ENCODE measurements around the gene ATXN7L1.

DNA sequence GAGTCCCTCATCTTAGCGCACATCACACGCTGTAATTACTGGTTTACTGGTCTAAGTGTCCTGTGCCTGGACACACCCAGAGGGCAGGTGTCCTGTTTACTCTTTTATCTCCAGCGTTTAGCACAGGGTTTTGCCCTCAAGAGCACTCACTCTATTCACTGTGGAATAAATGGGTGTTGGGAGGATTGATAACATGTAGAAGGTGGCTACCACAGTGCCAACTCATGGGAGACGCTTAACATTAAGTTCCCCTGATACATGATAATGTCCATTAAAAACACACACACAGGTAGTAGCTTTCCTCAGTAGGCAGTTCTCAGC, 199.0 kb downstream of the ATXN7L1 start:
- TF ChIP-seq ZNF274 (IDR thresholded peaks at IDR 0.05; ENCODE audit: low read depth, low read length) (no peak), YY1 (IDR thresholded peaks at IDR 0.05; ENCODE audit: insufficient read depth, insufficient read length) (no peak), SUZ12 (IDR thresholded peaks at IDR 0.05; ENCODE audit: extremely low read depth, insufficient read depth, insufficient read length) (no peak)
